Measurements from ENCODE around the gene SLC27A3.

SLC27A3 gene, protein sequence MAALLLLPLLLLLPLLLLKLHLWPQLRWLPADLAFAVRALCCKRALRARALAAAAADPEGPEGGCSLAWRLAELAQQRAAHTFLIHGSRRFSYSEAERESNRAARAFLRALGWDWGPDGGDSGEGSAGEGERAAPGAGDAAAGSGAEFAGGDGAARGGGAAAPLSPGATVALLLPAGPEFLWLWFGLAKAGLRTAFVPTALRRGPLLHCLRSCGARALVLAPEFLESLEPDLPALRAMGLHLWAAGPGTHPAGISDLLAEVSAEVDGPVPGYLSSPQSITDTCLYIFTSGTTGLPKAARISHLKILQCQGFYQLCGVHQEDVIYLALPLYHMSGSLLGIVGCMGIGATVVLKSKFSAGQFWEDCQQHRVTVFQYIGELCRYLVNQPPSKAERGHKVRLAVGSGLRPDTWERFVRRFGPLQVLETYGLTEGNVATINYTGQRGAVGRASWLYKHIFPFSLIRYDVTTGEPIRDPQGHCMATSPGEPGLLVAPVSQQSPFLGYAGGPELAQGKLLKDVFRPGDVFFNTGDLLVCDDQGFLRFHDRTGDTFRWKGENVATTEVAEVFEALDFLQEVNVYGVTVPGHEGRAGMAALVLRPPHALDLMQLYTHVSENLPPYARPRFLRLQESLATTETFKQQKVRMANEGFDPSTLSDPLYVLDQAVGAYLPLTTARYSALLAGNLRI

DNA sequence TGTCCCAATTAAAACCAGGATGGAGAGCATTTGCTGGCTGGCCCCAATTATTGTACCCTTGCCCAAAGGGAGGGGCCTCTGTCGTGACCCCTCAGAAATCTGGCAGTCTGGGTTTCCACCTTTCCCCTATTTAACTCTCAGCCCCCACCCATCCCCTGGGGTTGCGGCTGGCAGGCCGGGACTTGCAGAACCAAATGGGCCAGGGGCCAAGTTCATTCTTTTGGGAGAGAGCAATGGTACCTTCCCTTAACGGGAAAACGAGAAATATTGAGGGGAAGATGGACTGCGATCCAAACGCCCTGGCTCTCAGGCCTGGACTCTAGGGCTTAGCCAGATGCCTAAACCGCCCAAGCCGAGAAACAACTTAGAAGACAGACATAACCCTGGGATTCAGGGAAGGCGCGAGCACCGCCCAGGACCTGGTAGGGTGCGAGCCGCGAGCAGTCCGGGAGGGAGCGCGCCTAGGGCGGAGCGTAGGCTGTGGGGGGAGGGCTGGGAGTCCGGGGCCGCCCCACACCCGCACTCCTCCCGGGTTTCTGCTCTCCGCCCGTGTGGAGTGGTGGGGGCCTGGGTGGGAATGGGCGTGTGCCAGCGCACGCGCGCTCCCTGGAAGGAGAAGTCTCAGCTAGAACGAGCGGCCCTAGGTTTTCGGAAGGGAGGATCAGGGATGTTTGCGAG lies at the start of gene SLC27A3:
TSS of gene SLC27A3 (plus strand) at position 628 of the 678 bp plus-strand sequence. CDS start 91 bp downstream, outside the sequence.
- DNase-seq, result no peak

DNA sequence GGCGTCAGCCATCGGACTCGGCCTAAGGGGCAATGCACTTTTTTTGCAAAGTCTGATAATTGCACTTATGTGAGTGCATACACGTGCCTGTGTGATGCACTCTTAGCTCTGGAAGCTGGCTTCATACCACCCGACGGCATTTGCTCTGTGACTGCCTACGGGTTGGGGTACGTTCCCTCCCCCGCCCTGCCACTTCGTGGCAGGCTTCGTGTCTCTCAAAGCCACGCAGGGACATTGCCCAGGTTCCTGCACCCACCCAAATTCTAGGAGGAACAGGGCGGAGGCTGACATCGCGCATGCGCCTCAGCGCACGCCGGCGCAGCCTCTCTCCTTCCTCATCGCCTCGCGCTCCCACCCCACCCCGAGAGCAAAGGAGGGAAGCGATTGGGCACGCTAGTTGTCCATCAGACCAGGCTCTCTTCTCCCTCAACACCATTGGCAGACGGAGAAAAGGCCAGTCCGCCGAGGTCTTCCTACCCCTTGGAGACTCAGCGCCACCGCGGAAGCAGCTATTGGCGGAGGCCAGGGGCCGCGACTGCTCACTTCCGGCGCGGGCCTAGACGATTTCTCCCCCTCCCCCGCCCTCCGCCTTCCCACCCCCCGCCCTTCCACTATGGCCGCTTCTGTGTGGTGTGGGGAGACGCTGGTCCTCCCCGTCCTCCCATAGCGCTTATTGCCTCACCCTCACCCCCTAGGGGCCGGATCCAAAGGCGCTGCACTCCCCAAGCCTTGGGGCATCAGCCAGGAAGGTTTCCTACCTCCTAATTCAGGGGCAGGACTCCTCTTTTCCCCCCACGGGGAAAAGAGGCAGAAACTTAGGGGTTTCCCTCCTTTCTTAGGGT lies 47.5 kb upstream of the SLC27A3 start, which contains the start of gene INTS3:
TSS of gene INTS3 (plus strand) at position 588 of the 842 bp plus-strand sequence. CDS start 585 bp downstream, outside the sequence.
- peak; percentile 100 for DNase-seq

DNA sequence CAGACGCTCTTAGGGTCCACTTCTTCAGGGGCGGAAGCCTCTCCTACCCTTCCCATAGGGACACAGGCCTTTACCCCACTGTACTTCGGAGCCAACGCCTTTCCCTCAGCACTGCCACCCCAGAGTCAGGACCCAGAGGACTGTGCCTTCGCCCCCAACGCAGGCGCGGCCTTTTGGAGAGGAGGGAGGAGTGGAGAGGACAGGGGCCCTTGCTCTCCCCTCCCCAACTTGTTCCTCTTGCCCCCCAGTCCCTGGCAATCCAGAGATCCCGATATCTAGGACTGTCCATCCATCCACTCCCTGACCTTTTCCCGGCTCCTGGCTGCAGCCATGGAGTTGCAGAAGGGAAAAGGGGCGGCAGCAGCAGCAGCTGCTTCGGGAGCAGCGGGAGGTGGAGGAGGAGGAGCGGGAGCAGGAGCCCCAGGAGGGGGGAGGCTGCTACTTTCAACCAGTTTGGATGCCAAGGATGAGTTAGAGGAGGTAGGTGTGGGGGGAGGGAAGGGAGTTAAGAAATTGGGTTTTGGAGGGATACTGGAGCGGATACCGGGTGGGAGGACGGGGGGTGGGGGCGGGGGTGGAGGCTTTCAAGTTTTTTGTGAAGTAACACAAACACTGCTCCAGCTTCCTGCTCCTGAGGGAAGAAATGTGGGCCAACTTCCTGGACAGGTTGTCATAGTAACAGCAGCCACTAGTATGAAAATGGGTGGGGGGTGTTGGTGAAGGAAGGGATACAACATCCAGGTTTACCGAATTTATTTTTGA lies 46.7 kb upstream of the SLC27A3 start:
- peak; percentile 32 for DNase-seq

GRCh38 chr1:153730468-153730988 lies 44.7 kb upstream of the SLC27A3 start:
- no peak for DNase-seq

DNA sequence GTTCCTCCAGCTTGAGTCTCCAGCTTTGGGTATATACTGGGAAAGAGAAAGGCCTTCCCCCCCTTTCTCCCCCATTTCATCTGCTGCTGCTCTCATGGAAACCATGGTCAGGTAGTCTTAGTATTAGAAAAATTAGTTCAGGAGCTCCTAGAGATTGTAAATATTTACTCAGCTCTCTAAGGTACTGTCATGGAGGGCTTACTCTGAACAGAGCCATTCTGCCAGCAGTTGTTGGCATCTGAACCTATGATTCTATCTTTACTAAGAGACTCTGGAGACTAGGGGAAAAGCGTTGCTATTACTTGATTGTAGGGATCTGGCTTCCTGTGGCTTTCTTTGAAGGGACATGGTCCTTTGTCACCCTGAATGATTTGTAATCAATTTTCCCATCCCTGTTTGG lies 41.2 kb upstream of the SLC27A3 start:
- no peak for DNase-seq

DNA sequence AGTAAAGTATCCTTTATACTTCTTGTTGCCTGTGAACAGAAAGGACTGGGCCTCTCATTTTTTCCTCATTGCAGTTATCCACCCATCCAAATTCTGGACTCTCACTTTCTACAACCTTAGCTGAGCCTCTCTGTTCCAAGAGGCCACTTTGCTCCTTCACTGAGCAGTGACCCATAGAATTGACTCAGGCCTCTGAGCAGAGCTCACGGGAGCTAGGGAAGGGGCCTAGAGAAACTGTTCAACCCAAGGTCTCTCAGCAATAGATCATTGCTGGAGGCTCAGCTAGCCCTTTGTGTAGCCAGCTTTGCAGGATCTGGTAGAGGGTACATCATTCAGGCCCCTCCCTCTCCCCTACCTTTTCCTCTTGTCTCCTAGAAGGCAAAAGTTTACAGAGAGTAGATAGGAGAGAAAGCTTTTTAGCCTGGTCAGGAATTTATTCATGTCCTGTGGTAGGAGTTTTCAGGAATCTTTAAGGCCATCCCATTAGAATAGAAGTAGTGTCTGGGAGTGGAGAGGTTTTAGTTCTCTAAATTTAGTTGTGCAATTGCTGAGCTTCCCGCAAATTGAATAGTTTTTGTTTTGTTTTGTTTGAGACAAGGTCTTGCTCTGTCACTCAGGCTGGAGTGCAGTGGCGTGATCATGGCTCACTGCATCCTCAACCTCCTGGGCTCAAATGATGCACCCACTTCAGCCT lies 40.7 kb upstream of the SLC27A3 start:
- DNase-seq, result no peak

GRCh38 chr1:153735090-153735420 lies 40.2 kb upstream of the SLC27A3 start:
- DNase-seq, result no peak

- DNase-seq, result no peak
Measured at GRCh38 chr1:153741986-153742385, 33.2 kb upstream of the SLC27A3 start.

DNA sequence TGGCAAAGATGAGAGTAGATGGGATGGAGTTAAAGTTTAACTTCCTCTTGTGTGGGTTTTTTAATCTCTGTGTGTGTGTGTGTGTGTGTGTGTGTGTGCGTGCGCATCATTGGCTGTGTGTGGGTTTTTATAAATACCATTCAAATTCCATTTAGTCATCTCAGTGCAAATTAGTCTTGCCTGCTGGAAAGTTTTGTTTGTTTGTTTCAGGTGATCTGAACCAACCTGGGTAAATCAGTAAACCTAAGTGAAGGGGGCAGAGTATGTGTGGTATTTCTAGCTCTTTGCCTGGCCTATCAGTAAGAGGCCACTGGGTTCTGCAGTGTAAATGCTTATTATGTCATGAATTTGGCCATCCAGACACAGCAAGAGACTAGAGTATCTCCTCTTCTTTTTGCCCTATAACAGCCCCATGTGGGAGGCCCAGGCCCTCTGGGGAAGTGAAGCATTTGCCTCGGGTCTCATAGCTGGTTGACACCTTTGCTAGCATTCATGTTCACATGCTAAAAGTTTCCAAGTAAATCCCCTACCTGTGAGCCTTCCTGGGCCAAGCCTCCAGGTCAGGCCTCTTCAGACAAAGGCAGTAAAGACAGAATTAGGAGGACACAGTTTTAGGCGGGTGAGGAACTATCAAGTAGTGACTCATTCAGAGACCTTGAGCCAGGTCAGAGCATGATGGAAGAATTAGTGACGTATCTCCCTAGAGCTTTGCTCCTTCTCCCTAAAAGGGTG lies 32.6 kb upstream of the SLC27A3 start:
- DNase-seq, result no peak

- DNase-seq, result no peak
Measured at GRCh38 chr1:153745417-153745816, 29.8 kb upstream of the SLC27A3 start.

DNA sequence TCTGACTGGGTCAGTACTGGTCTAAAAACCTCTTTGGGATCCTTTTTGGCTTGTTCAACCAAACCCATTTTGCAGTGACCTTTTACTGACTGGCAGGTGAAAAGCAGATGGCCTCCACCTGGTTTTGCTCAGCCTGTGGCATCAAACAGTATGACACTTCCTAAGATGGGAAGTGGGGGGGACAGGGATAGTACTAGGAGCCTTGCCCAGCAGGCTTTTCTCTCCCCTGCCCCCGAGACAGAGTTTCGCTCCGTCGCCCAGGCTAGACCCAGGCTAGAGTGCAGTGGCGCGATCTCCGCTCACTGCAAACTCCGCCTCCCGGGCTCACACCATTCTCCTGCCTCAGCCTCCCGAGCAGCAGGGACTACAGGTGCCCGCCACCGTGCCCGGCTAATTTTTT lies 29.0 kb upstream of the SLC27A3 start:
- DNase-seq, result no peak

GRCh38 chr1:153748903-153749302 lies 26.3 kb upstream of the SLC27A3 start:
- no peak for DNase-seq

DNA sequence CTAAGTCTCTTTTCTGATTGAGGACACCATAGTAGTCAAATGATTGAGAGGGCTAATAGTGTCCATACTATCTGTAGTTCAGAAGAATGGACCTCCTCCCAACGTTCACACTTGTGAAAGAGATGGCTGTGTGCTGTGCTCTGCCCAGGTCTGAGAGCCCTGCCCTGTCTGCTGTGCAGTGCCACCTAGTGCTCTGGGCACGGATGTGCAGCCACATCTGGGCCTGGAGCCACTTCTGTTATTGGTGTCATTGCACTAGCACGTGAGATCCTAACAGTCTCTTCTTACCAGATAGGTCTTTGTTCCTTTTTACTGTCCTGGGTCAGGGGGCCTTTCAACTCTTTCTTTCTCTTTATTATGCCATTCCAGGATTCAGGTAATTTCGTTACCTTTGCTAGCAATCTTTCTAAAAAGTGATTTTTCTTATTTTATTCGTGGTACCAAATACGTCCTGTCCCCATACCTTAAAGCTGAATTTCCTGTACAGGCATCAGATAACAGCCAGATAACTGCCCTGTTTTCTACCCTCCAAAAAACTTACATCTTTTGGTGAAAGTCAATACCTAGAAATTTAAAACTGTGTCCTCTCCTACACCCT lies 25.7 kb upstream of the SLC27A3 start:
- DNase-seq, result peak; percentile 55

DNA sequence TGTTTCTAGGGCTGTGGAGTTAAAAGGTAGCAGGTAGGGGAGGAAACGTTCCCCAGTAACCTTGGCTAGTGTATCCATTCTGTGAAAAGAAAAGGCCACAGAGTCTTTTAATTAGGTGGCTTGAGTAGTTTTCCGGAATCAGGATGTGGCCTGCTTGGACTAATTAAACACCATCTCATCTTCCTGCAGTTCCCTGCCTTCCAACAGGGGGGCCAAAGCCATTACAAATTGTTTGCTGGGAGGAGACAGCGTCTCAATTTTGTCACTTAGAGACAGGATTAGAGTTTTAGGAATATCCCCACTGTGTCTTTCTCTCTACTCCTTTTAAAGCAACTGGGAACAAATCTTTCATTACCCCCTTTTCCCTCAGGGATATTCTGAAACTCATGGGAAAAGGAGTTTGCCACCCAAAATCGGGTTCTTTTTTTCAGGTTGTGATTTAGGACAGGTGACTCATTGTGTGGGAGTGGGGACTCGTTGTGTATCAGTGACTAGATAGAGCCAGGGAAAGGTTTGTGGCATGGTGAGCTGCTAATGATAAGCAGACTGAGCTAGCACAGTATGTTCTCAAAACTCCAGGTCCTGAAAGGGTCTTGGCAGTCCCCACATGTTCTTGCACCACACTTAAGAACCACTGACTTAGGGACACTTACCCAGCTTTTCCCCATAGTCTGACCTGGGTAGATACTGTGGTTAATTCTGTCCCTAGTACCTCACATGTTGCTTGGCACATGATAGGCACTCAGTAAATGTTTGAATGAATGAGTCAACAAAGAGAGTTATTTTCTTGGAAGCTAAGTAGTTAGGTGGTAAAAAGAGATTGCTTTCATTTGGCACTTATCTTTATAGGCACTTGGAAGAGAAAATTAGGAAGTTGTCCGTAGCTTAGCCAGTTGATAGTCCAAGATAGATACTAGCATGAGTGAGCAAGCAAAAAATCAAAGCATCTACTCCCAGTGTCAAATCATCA lies 24.9 kb upstream of the SLC27A3 start:
- DNase-seq, result no peak

- no peak for DNase-seq
Measured at GRCh38 chr1:153752072-153752471, 23.1 kb upstream of the SLC27A3 start.

DNA sequence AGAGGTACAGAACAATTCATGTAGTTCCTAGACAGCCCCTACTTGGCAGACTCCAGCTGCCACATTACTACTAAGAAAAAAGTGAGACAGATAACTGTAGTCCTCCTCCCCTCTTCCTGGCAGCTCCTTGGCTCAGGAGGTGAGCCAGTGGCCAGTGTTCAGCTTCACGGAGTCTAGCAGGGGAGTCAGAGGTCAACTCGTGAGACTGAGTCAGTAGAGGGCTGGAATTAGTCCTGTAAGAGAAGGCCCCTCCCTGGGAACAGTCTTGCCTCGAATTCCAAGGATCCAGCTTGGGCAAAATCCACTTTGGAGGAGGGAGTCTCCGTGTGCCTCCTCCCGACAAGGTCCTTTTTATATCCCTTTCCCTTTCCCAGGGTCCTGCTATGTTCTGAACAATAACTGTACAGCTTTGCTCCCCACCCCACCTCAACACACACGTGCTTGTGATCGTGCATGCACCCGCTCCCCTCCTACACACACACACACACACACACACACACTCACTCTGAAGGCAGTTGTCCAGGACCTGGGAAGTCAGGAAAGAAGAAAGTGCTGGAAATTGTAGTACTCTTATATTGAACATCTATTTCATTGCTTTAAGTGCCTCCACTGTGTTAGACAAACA lies 22.5 kb upstream of the SLC27A3 start:
- DNase-seq, result no peak

DNA sequence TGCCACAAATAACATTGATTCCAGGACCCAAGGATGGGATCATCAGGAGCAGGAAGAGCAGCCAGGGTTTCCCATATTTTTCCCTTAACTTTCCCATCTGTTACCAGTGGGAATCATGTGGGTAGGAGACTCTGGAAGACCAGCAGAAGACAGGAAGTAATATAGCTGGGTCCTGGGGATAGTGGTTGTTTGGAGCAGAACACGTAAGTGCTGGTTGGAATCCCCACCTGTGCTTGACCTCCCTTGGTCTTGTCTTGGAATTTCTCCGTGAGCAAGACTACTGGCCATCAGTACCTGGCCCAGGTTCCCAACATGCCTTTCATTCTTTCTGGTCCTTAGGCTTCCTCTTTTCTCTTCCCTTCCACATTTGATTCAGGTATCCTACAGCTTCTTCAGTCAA lies 20.9 kb upstream of the SLC27A3 start:
- DNase-seq, result no peak

- DNase-seq, result no peak
Measured at GRCh38 chr1:153760440-153760839, 14.8 kb upstream of the SLC27A3 start.

Measured in NCI-H446 treated with DMSO at 0.1 percent for 48 hours (cell line).